SK-N-SH treated with all-trans-retinoic acid at 6 μM for 48 hours (cell line): ENCODE results near the gene FAM174B.

Experiments used
- ATAC-seq: fragments of 200-7000 bp; cut with Tn5 transposase; 3 replicates; pipeline ENCODE4 v1.9.1; 2020; ENCODE audit warnings: mild to moderate bottlenecking, moderate library complexity
- ARNTL ChIP-seq: fragments of 450-650 bp; formaldehyde crosslinking; IDR thresholded peaks from 2 replicates; pipeline ENCODE4 v1.5.0; 2020; ENCODE audit warnings: low read depth, mild to moderate bottlenecking, moderate library complexity, borderline replicate concordance
- BACH2 ChIP-seq: fragments of 250-450 bp; sonication (Bioruptor Pico); IDR thresholded peaks from 2 replicates; pipeline ENCODE4 v1.9.0; 2021; ENCODE audit warnings: mild to moderate bottlenecking, borderline replicate concordance
- CSDC2 ChIP-seq: fragments of 250-450 bp; sonication (Bioruptor Pico); IDR thresholded peaks from 2 replicates; pipeline ENCODE4 v1.5.0; 2020; ENCODE audit warnings: mild to moderate bottlenecking, moderate library complexity
- ESRRG ChIP-seq: fragments of 250-450 bp; sonication (Bioruptor Pico); IDR thresholded peaks from 2 replicates; pipeline ENCODE4 v1.6.1; 2021; ENCODE audit warnings: mild to moderate bottlenecking
- GLIS3 ChIP-seq: fragments of 250-450 bp; sonication (Bioruptor Pico); IDR thresholded peaks from 2 replicates; pipeline ENCODE4 v1.5.0; 2020; ENCODE audit warnings: mild to moderate bottlenecking, moderate library complexity
- OSR1 ChIP-seq: fragments of 250-450 bp; sonication (Bioruptor Pico); IDR thresholded peaks from 2 replicates; pipeline ENCODE4 v1.8.0; 2022; ENCODE audit warnings: moderate library complexity, mild to moderate bottlenecking, inconsistent platforms
- PPARA ChIP-seq: fragments of 250-450 bp; sonication (Bioruptor Pico); IDR thresholded peaks from 2 replicates; pipeline ENCODE4 v1.5.0; 2020; ENCODE audit warnings: mild to moderate bottlenecking, borderline replicate concordance
- RARB ChIP-seq: fragments of 250-450 bp; sonication (Bioruptor Pico); IDR thresholded peaks from 2 replicates; pipeline ENCODE4 v1.8.0; 2021; ENCODE audit warnings: mild to moderate bottlenecking, moderate library complexity
- SNAI2 ChIP-seq: fragments of 250-450 bp; sonication (Bioruptor Pico); IDR thresholded peaks from 2 replicates; pipeline ENCODE4 v1.5.0; 2020; ENCODE audit warnings: mild to moderate bottlenecking, moderate library complexity
- TCF4 ChIP-seq: fragments of 250-450 bp; sonication (Bioruptor Pico); IDR thresholded peaks from 2 replicates; pipeline ENCODE4 v1.8.0; 2021; ENCODE audit warnings: mild to moderate bottlenecking, moderate library complexity, borderline replicate concordance
- TOX ChIP-seq: fragments of 250-450 bp; sonication (Bioruptor Pico); IDR thresholded peaks from 2 replicates; pipeline ENCODE4 v1.8.0; 2021; ENCODE audit warnings: mild to moderate bottlenecking, moderate library complexity, borderline replicate concordance
- ZFP3 ChIP-seq: fragments of 250-450 bp; sonication (Bioruptor Pico); IDR thresholded peaks from 2 replicates; pipeline ENCODE4 v1.5.0; 2020; ENCODE audit warnings: mild to moderate bottlenecking, moderate library complexity
- ZFP30 ChIP-seq: fragments of 450-650 bp; formaldehyde crosslinking; IDR thresholded peaks from 2 replicates; pipeline ENCODE4 v1.5.0; 2022; ENCODE audit warnings: mild to moderate bottlenecking, moderate library complexity
- ZNF565 ChIP-seq: fragments of 450-650 bp; formaldehyde crosslinking; conservative IDR thresholded peaks from 2 replicates; pipeline ENCODE4 v1.5.0; 2020; ENCODE audit warnings: low read depth, mild to moderate bottlenecking, moderate library complexity
- ZNF70 ChIP-seq: fragments of 450-650 bp; formaldehyde crosslinking; IDR thresholded peaks from 2 replicates; pipeline ENCODE4 v1.5.0; 2020; ENCODE audit warnings: mild to moderate bottlenecking, moderate library complexity
- ZNF8 ChIP-seq: fragments of 450-650 bp; formaldehyde crosslinking; IDR thresholded peaks from 2 replicates; pipeline ENCODE4 v1.5.0; 2020; ENCODE audit warnings: mild to moderate bottlenecking, moderate library complexity
- TF ChIP-seq, protein P1 (sequence below): fragments of 250-450 bp; sonication (Bioruptor Pico); IDR thresholded peaks from 2 replicates; pipeline ENCODE4 v1.5.0; 2020; ENCODE audit warnings: mild to moderate bottlenecking, moderate library complexity
- TF ChIP-seq, protein P2 (sequence below): fragments of 250-450 bp; sonication (Bioruptor Pico); IDR thresholded peaks from 2 replicates; pipeline ENCODE4 v1.5.1; 2020; ENCODE audit warnings: low read depth, mild to moderate bottlenecking, moderate library complexity
- TF ChIP-seq, protein P3 (sequence below): fragments of 250-450 bp; sonication (Bioruptor Pico); IDR thresholded peaks from 2 replicates; pipeline ENCODE4 v1.8.0; 2020; ENCODE audit warnings: mild to moderate bottlenecking, moderate library complexity, borderline replicate concordance

FAM174B gene

GRCh38 chr15:92675485-92675884, 19.9 kb upstream of the FAM174B start:
- no peak for ATAC-seq
- TF ChIP-seq, protein P1, sequence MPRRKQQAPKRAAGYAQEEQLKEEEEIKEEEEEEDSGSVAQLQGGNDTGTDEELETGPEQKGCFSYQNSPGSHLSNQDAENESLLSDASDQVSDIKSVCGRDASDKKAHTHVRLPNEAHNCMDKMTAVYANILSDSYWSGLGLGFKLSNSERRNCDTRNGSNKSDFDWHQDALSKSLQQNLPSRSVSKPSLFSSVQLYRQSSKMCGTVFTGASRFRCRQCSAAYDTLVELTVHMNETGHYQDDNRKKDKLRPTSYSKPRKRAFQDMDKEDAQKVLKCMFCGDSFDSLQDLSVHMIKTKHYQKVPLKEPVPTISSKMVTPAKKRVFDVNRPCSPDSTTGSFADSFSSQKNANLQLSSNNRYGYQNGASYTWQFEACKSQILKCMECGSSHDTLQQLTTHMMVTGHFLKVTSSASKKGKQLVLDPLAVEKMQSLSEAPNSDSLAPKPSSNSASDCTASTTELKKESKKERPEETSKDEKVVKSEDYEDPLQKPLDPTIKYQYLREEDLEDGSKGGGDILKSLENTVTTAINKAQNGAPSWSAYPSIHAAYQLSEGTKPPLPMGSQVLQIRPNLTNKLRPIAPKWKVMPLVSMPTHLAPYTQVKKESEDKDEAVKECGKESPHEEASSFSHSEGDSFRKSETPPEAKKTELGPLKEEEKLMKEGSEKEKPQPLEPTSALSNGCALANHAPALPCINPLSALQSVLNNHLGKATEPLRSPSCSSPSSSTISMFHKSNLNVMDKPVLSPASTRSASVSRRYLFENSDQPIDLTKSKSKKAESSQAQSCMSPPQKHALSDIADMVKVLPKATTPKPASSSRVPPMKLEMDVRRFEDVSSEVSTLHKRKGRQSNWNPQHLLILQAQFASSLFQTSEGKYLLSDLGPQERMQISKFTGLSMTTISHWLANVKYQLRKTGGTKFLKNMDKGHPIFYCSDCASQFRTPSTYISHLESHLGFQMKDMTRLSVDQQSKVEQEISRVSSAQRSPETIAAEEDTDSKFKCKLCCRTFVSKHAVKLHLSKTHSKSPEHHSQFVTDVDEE (CRISPR knock-in tag) = no peak
- TF ChIP-seq, protein P2, sequence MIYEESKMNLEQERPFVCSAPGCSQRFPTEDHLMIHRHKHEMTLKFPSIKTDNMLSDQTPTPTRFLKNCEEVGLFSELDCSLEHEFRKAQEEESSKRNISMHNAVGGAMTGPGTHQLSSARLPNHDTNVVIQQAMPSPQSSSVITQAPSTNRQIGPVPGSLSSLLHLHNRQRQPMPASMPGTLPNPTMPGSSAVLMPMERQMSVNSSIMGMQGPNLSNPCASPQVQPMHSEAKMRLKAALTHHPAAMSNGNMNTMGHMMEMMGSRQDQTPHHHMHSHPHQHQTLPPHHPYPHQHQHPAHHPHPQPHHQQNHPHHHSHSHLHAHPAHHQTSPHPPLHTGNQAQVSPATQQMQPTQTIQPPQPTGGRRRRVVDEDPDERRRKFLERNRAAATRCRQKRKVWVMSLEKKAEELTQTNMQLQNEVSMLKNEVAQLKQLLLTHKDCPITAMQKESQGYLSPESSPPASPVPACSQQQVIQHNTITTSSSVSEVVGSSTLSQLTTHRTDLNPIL (CRISPR knock-in tag) = no peak
- TF ChIP-seq ZFP3 (CRISPR knock-in tag) (no peak), PPARA (CRISPR knock-in tag) (no peak), ZNF565 (no peak), ZNF8 (CRISPR knock-in tag) (no peak), CSDC2 (no peak), ZFP30 (CRISPR knock-in tag) (no peak), ZNF70 (no peak), ESRRG (CRISPR knock-in tag) (no peak), RARB (CRISPR knock-in tag) (no peak), OSR1 (CRISPR knock-in tag) (no peak), GLIS3 (CRISPR knock-in tag) (no peak), ARNTL (CRISPR knock-in tag) (no peak), TCF4 (CRISPR knock-in tag) (no peak), TOX (no peak), SNAI2 (no peak)
- TF ChIP-seq, protein P3, sequence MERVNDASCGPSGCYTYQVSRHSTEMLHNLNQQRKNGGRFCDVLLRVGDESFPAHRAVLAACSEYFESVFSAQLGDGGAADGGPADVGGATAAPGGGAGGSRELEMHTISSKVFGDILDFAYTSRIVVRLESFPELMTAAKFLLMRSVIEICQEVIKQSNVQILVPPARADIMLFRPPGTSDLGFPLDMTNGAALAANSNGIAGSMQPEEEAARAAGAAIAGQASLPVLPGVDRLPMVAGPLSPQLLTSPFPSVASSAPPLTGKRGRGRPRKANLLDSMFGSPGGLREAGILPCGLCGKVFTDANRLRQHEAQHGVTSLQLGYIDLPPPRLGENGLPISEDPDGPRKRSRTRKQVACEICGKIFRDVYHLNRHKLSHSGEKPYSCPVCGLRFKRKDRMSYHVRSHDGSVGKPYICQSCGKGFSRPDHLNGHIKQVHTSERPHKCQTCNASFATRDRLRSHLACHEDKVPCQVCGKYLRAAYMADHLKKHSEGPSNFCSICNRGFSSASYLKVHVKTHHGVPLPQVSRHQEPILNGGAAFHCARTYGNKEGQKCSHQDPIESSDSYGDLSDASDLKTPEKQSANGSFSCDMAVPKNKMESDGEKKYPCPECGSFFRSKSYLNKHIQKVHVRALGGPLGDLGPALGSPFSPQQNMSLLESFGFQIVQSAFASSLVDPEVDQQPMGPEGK (CRISPR knock-in tag) = no peak

DNA sequence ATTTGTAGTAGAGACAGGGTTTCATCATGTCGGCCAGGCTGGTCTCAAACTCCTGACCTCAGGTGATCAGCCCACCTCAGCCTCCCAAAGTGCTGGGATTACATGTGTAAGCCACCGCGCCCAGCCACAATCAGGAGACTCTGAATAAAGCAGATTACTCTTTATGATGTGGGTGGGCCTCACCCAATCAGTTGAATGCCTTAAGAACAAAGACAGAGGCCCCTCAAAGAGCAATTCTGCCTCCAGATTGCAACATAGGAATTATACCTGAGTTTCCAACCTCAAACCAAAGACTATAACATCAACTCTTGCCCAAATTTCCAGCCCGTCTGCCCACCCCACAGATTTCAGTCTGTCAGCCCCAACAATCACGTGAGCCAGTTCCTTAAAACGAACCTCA, 18.8 kb upstream of the FAM174B start:
- ATAC-seq = no peak
- TF ChIP-seq ZNF8 (CRISPR knock-in tag) (no peak), TOX (no peak), BACH2 (CRISPR knock-in tag) (no peak), TCF4 (CRISPR knock-in tag) (no peak)
- TF ChIP-seq, protein P3 (CRISPR knock-in tag) = no peak
- TF ChIP-seq, protein P2 (CRISPR knock-in tag) = no peak

DNA sequence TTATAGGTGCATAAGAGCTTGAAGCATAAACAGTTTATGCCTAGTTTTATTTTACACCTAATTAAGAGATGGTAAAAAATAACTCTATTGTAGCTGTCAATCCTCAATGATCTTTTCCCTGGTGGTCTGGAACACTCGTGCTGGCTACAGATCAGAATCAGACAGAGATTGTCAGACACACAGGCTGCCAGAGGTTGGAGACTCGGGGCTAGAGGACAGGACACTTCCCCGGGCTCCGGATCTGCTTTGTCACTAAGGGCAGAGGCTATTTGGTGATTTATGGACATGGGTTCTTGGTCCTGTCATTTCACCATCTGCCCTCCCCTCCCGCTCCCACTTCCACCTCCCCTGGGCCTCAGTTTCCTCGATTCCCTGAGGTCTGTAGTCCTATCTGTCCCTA, 16.5 kb upstream of the FAM174B start:
- no peak for ATAC-seq
- TF ChIP-seq PPARA (CRISPR knock-in tag) (no peak), TOX (no peak)
- TF ChIP-seq, protein P1 (CRISPR knock-in tag) = 0 out of 2 replicates have a peak, but pooled peaks have one; percentile 12
